Transverse colon (tissue), 4 donors: ENCODE results near the gene GFOD1. TPM values are rescaled to one million over a fixed set of nuclear protein-coding genes. Genes with fewer than 3 reads are reported as not detected.
A peak's percentile ranks its signal among the peaks of the same experiment; 100 is the strongest.

Experiments used
- DNase-seq: peaks from one replicate; pipeline ENCODE4 v3.0.0-alpha.2; 2019
- H3K27ac ChIP-seq, 4 donors: fragments of 200-600 bp; sonication (generic); 2 replicates each; pipeline ENCODE4 v1.5.1; 2016 to 2018; ENCODE audit warnings: inconsistent platforms in 4 of 4
- H3K27me3 ChIP-seq: fragments of 200-600 bp; sonication (generic); 2 replicates; pipeline ENCODE4 v1.5.1; 2017; ENCODE audit warnings: inconsistent platforms
- H3K36me3 ChIP-seq, 4 donors: fragments of 200-600 bp; sonication (generic); 2 replicates each; pipeline ENCODE4 v1.5.1; 2017 to 2019; ENCODE audit warnings: inconsistent platforms in 4 of 4
- H3K4me1 ChIP-seq, 4 donors: fragments of 200-600 bp; sonication (generic); 2 replicates each; pipeline ENCODE4 v1.5.1; 2017 to 2020; ENCODE audit warnings: inconsistent platforms in 4 of 4
- H3K4me3 ChIP-seq, 4 donors: fragments of 200-600 bp; sonication (generic); 1 replicate in 1 of 4; 2 replicates in 3 of 4; pipeline versions ENCODE4 v1.5.1 to v1.6.1; 2017 to 2019; ENCODE audit warnings: inconsistent platforms in 4 of 4
- H3K9me3 ChIP-seq, 2 donors: fragments of 200-600 bp; sonication (generic); 2 replicates each; pipeline ENCODE4 v1.5.1; 2017 to 2019; ENCODE audit warnings: inconsistent platforms in 2 of 2
- EP300 ChIP-seq: sonication (generic); formaldehyde crosslinking; IDR thresholded peaks from one replicate; pipeline ENCODE4 v1.6.1; 2017; ENCODE audit warnings: antibody characterized with exemption, low read depth
- POLR2A ChIP-seq: fragments of 450-650 bp; IDR thresholded peaks from one replicate; pipeline ENCODE4 v1.6.1; 2016; ENCODE audit warnings: antibody characterized with exemption, mild to moderate bottlenecking, moderate library complexity
- POLR2AphosphoS5 ChIP-seq, 3 donors: sonication (generic); formaldehyde crosslinking; IDR thresholded peaks; one replicate each; pipeline ENCODE4 v1.6.1; 2016; ENCODE audit warnings: antibody characterized with exemption in 3 of 3
- WGBS, 2 donors: methylation state at CpG; one replicate each; pipeline ENCODE4 v1.1.5; 2018; ENCODE audit warnings: low coverage in 1 of 2; 5-methylcytosine and 5-hydroxymethylcytosine counted together
- in situ Hi-C, 4 donors: fragments of 200-750 bp; cut with MboI; loops; one replicate each; pipeline versions ENCODE4 v1.15.0 to v1.15.1; 2017; ENCODE audit warnings: low sequenced_read_pairs in 3 of 4, low pct_ligation_motif_present in 1 of 4, low pct_unique_long_range_greater_than_20kb in 1 of 4
- intact Hi-C: fragments of 100-400 bp; cut with DNase I; formaldehyde crosslinking; loops from one replicate; pipeline ENCODE4 v1.15.1; 2023; ENCODE audit warnings: low total_unique reads
- total RNA-seq, 4 donors: library from RNA; depleted of rRNA; stranded (reverse); fragments of >200 nt; gene quantifications; one replicate each; pipeline ENCODE4 v1.1.0, GENCODE V29; 2016
- TF ChIP-seq, protein P1 (sequence below), 5 experiments: fragments of 200-600 bp in 3 of 5; fragments of 450-650 bp in 2 of 5; sonication (generic) in 3 of 5; IDR thresholded peaks; 1 replicate in 2 of 5; 2 replicates in 3 of 5; pipeline ENCODE4 v1.5.1; 2016 to 2017; ENCODE audit warnings: antibody characterized with exemption in 5 of 5, inconsistent platforms in 3 of 5, mild to moderate bottlenecking in 2 of 5, moderate library complexity in 1 of 5

GFOD1 gene, protein sequence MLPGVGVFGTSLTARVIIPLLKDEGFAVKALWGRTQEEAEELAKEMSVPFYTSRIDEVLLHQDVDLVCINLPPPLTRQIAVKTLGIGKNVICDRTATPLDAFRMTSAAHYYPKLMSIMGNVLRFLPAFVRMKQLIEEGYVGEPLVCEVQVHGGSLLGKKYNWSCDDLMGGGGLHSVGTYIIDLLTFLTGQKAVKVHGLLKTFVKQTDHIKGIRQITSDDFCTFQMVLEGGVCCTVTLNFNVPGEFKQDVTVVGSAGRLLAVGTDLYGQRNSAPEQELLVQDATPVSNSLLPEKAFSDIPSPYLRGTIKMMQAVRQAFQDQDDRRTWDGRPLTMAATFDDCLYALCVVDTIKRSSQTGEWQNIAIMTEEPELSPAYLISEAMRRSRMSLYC
- total RNA-seq: 10 to 100 TPM in 3 of 4 donors, 1 to 10 TPM in 1; 8.4 to 36.7 (median 19.9) TPM

DNA sequence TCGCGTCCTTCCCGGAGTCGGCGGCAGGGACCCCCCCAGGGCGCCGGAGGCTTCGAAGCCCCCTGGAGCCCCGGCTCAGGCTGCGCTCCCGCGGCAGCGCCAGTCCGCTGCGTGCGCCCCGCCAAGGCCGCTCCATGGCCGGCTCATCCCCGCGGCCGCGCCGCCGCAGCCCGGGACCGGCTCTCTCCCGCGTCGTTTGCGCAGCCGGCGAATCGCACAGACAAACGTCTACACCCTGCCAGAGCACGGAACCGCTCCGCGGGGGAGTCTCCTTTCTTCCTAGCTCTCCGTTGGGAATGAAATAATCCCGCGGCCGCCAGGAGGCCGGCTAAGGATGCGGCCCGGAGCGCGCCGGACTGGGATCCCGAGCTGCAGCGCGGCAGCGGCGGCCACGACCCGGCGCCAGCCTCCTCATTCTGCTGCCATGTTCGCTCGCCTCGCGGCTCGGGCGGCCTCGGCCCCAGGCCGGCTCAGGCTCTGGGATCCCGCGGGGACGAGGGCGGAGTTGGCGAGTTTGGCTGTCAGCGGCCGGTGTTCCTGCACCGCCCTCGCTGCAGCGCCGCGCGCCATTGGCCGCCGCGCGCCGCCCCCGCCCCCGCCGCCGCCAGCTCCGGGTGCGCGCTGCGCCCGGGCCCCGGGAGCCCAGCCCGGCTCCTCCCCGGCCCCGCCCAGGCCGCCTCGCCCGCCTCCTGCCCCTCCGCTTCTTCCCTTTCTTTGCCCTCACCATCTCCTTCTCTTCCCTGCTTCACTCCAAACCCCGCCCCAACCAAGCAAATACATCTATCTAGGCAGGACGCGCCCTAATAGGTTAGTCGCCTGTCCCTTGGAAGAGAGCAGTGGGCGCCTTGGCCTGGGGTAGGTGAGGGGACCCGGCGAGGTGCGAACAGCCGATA, at the start of gene GFOD1:
GFOD1 (minus strand) TSS at position 479 of the 893 bp plus-strand sequence. CDS start 710 bp downstream, outside the sequence.
- Histone ChIP-seq H3K4me1 (peaks cover 3 to 33% (median 29%) of the 10 kb centered on the region in 4 donors), H3K4me3 (peak within 1 kb of the TSS; percentile 64 to 95 (median 76)), H3K27me3 (no peaks in the 10 kb centered on the region), H3K9me3 (no peaks in the 10 kb centered on the region), H3K36me3 (no peaks in the 10 kb centered on the region), H3K27ac (peak within 1 kb of the TSS; percentile 94 to 97 (median 97))
- WGBS, 2 donors: 0% methylated on average over 51 of the region's 109 CpGs; no CpG with 5 or more reads in 1 of the 2 donors
- in situ Hi-C loops (no loop called here), intact Hi-C loops (loop anchor here (1.0 to 10.0 kb wide), 3 partner anchors 63 to 105 kb away; no protein-coding TSS in a partner anchor)
- DNase-seq: peak; percentile 90
- no peak for TF ChIP-seq EP300
- TF ChIP-seq, protein P1, sequence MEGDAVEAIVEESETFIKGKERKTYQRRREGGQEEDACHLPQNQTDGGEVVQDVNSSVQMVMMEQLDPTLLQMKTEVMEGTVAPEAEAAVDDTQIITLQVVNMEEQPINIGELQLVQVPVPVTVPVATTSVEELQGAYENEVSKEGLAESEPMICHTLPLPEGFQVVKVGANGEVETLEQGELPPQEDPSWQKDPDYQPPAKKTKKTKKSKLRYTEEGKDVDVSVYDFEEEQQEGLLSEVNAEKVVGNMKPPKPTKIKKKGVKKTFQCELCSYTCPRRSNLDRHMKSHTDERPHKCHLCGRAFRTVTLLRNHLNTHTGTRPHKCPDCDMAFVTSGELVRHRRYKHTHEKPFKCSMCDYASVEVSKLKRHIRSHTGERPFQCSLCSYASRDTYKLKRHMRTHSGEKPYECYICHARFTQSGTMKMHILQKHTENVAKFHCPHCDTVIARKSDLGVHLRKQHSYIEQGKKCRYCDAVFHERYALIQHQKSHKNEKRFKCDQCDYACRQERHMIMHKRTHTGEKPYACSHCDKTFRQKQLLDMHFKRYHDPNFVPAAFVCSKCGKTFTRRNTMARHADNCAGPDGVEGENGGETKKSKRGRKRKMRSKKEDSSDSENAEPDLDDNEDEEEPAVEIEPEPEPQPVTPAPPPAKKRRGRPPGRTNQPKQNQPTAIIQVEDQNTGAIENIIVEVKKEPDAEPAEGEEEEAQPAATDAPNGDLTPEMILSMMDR (IDR thresholded peaks at IDR 0.05): peak in 4 of 5 experiments; percentile 21 to 63 (median 32)
- peak; percentile 88 for TF ChIP-seq POLR2A
- TF ChIP-seq POLR2AphosphoS5 (IDR thresholded peaks at IDR 0.05): peak; percentile 89 to 96 (median 94)

DNA sequence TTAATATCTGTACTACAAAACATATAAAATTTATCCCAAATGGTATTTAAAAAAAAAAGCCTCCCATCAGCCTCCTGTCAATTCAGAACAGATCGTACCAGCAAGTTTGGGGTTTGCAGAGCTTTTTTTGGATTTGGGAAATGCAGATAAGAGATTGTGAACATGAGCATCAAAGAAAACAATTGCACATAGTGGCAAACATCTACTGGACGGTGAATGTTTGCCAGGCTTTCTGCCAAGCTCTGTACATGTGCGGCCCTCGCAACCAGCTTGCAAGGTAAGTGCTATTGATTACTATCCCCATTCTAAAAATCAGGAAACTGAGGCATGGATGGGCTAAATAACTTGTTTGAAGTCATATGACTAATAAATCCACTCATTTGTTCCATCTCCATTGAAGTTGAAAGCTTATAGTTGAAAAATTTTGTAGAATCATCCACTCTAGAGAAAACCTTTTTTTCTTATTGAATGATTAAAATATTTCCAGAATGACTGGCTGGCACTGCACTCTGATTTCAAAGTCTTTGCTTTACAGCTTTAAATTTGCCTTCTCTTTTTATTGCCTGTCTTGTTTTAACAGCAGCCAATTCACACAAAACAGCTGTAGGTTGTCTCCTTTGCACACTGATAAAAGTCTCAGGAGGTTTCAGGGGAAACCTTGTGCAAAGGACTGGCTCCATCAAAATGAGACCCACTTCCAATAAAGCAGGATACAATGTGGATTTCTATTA, 49.6 kb upstream of the GFOD1 start:
- TF ChIP-seq POLR2A (no peak), EP300 (no peak), POLR2AphosphoS5 (IDR thresholded peaks at IDR 0.05) (no peak)
- TF ChIP-seq, protein P1 (IDR thresholded peaks at IDR 0.05): no peak
- H3K36me3 ChIP-seq: no peaks in the 10 kb centered on the region
- H3K27ac ChIP-seq: peak overlapping the region in 3 of 4 donors; percentile 7 to 44 (median 23)
- in situ Hi-C loops (loop anchor here (10.0 to 25.0 kb wide), 4 partner anchors 192 to 600 kb away; partner anchors contain the start of gene TBC1D7 (in 1 of the 4)), intact Hi-C loops (loop anchor here (10.0 kb wide), 1 partner anchor 192 kb away; no protein-coding TSS in a partner anchor)
- H3K9me3 ChIP-seq: no peaks in the 10 kb centered on the region
- H3K27me3 ChIP-seq: no peaks in the 10 kb centered on the region
- no peak for DNase-seq
- H3K4me1 ChIP-seq: peaks cover 0 to 21% (median 10%) of the 10 kb centered on the region in 4 donors
- H3K4me3 ChIP-seq: no peak overlapping the region
- WGBS, 2 donors: 26 to 61% methylated on average over 3 to 4 of the region's 4 CpGs

DNA sequence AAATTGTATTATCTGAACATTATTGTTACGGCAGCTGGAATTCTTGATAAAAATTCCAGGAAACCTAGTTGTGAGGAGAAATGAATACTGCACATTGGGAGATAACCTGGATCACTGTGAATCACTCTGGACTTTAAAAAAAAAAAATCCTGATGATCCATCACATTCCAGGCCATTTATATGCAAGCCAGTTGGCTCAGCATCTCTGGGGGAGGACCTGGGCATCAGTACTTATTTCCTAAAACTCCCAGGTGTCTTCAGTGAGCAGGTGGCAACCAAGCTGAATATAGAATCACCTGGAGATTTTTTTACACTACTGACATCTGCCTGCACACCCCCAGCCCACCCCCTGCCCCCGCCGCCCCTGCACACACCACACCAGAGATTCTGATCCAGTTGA, 47.9 kb upstream of the GFOD1 start:
- DNase-seq: no peak
- no peak overlapping the region for H3K4me3 ChIP-seq
- H3K27me3 ChIP-seq: no peaks in the 10 kb centered on the region
- intact Hi-C loops (loop anchor here (10.0 kb wide), 1 partner anchor 191 kb away; no protein-coding TSS in a partner anchor), in situ Hi-C loops (loop anchor here (10.0 to 25.0 kb wide), 4 partner anchors 191 to 598 kb away; partner anchors contain the start of gene TBC1D7 (in 1 of the 4))
- no peaks in the 10 kb centered on the region for H3K9me3 ChIP-seq
- TF ChIP-seq EP300: no peak
- no peak overlapping the region for H3K27ac ChIP-seq
- H3K36me3 ChIP-seq: no peaks in the 10 kb centered on the region
- WGBS, 2 donors: 80 to 95% methylated on average over 1 to 3 of the region's 3 CpGs
- H3K4me1 ChIP-seq: peaks cover 0 to 26% (median 10%) of the 10 kb centered on the region in 4 donors

DNA sequence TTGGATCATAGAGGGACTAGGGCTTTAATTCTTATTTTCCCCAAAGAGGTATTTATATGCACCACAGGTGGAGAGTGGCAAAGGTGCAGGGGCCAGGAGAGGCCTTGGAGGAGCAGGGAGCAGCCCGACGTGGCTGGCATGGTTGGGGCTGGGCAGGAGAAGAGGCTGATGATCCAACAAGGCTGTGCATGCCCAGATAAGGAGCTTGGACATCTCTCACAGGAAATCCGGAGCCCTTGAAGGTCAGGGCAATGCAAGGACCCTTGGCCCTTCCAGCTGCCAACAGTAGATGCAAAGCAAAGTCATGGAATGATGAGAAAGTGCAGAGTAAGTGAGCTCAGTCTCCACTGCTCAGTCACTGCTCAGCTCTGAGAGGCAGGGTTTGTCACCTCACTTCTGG, 47.1 kb upstream of the GFOD1 start:
- in situ Hi-C loops: loop anchor here (10.0 to 25.0 kb wide), 4 partner anchors 190 to 597 kb away; partner anchors contain the start of gene TBC1D7 (in 1 of the 4)
- WGBS, 2 donors: 80 to 90% methylated on average over 2 to 3 of the region's 3 CpGs

More for the DNA sequence above, 47.1 kb upstream of the GFOD1 start:
- Histone ChIP-seq H3K4me3 (no peak overlapping the region), H3K27ac (no peak overlapping the region), H3K9me3 (no peaks in the 10 kb centered on the region), H3K36me3 (no peaks in the 10 kb centered on the region), H3K4me1 (peaks cover 0 to 28% (median 10%) of the 10 kb centered on the region in 4 donors), H3K27me3 (no peaks in the 10 kb centered on the region)
- DNase-seq: no peak
- TF ChIP-seq POLR2AphosphoS5 (IDR thresholded peaks at IDR 0.05) (no peak), EP300 (no peak), POLR2A (no peak)
- TF ChIP-seq, protein P1 (IDR thresholded peaks at IDR 0.05): no peak
- intact Hi-C loops: loop anchor here (10.0 kb wide), 1 partner anchor 190 kb away; no protein-coding TSS in a partner anchor
